NOMO-1 treated with dmso at 0.1 percent for 144 hours (cell line): ENCODE results near the gene TIRAP.
A peak's percentile ranks its signal among the peaks of the same experiment; 100 is the strongest.
"Not testable (repeated sequence)": the region's sequence is repeated elsewhere in the genome, so short reads cannot be mapped to it uniquely, and the experiment has no call there.

ENCODE experiments used
- DNase-seq: peaks from one replicate; lab custom pipeline; 2025; ENCODE audit not compliant: unreplicated experiment; lab: John Stamatoyannopoulos, UW

Gene TIRAP

GRCh38 chr11:126282361-126282735 lies 545 bp upstream of the TIRAP start:
- DNase-seq: no peak

GRCh38 chr11:126284829-126285228 lies 1.9 kb downstream of the TIRAP start:
- no peak for DNase-seq

GRCh38 chr11:126288237-126288636 lies 5.3 kb downstream of the TIRAP start:
- no peak for DNase-seq

GRCh38 chr11:126290887-126291286 lies 8.0 kb downstream of the TIRAP start:
- no peak for DNase-seq

- DNase-seq: no peak
Measured at GRCh38 chr11:126293726-126294125, 10.8 kb downstream of the TIRAP start.

- DNase-seq: no peak
Measured at GRCh38 chr11:126297004-126297403, 14.1 kb downstream of the TIRAP start.

- DNase-seq: peak; percentile 80
Measured at GRCh38 chr11:126303623-126304456, 20.9 kb downstream of the TIRAP start, which contains the start of gene DCPS. Gene DCPS, plus strand, starts transcription at chr11:126304060. Its CDS starts 21 bp downstream, at chr11:126304081.

GRCh38 chr11:126304457-126305075 lies 21.7 kb downstream of the TIRAP start:
- DNase-seq: no peak

- no peak for DNase-seq
Measured at GRCh38 chr11:126305699-126306098, 22.8 kb downstream of the TIRAP start.

- DNase-seq: peak; percentile 63
Measured at GRCh38 chr11:126307706-126308105, 24.8 kb downstream of the TIRAP start.

- no peak for DNase-seq
Measured at GRCh38 chr11:126308271-126308671, 25.4 kb downstream of the TIRAP start.

GRCh38 chr11:126308771-126309170 lies 25.9 kb downstream of the TIRAP start:
- not testable (repeated sequence) for DNase-seq

GRCh38 chr11:126310200-126310991 lies 27.5 kb downstream of the TIRAP start:
- peak; percentile 31 for DNase-seq

- DNase-seq: no peak
Measured at GRCh38 chr11:126310992-126311310, 28.1 kb downstream of the TIRAP start.

- DNase-seq: peak; percentile 77
Measured at GRCh38 chr11:126311401-126312291, 28.8 kb downstream of the TIRAP start.

- no peak for DNase-seq
Measured at GRCh38 chr11:126312961-126313360, 30.1 kb downstream of the TIRAP start.

GRCh38 chr11:126313826-126314225 lies 30.9 kb downstream of the TIRAP start:
- DNase-seq: peak; percentile 14

- no peak for DNase-seq
Measured at GRCh38 chr11:126317432-126317755, 34.5 kb downstream of the TIRAP start.

GRCh38 chr11:126317756-126318573 lies 35.1 kb downstream of the TIRAP start:
- no peak for DNase-seq
